Esophagus muscularis mucosa (tissue), 4 donors: ENCODE data around the gene HYPK.

Experiments used
- CTCF ChIP-seq, 3 experiments: fragments of 200-600 bp in 2 of 3; fragments of 450-650 bp in 1 of 3; sonication (generic) in 2 of 3; IDR thresholded peaks; one replicate each; pipeline ENCODE4 v1.5.1; 2017 to 2019; ENCODE audit warnings: antibody characterized with exemption in 3 of 3, mild to moderate bottlenecking in 2 of 3, moderate library complexity in 1 of 3
- EP300 ChIP-seq: sonication (generic); formaldehyde crosslinking; IDR thresholded peaks from one replicate; pipeline ENCODE4 v1.6.1; 2017; ENCODE audit warnings: antibody characterized with exemption
- POLR2A ChIP-seq: fragments of 450-650 bp; IDR thresholded peaks from one replicate; pipeline ENCODE4 v1.6.1; 2017; ENCODE audit warnings: antibody characterized with exemption, moderate library complexity, mild to moderate bottlenecking, low read depth

GRCh38 chr15:43799945-43800285 is 484 bp upstream of the HYPK start, which contains the start of gene SERINC4:
- TF ChIP-seq CTCF (IDR thresholded peaks at IDR 0.05) (no peak), EP300 (no peak), POLR2A (no peak)
